C4-2B (cell line): ENCODE measurements around the gene CHST8.

Experiments used
- H3K27ac ChIP-seq: fragments of 450-650 bp; 2 replicates; pipeline ENCODE4 v1.5.1; 2017
- ZFX ChIP-seq: fragments of 450-650 bp; IDR thresholded peaks from 2 replicates; pipeline ENCODE4 v1.6.1; 2017
- TF ChIP-seq, protein P1 (sequence below): fragments of 450-650 bp; conservative IDR thresholded peaks from 2 replicates; pipeline ENCODE4 v1.5.1; 2017; ENCODE audit warnings: mild to moderate bottlenecking

The CHST8 gene, protein sequence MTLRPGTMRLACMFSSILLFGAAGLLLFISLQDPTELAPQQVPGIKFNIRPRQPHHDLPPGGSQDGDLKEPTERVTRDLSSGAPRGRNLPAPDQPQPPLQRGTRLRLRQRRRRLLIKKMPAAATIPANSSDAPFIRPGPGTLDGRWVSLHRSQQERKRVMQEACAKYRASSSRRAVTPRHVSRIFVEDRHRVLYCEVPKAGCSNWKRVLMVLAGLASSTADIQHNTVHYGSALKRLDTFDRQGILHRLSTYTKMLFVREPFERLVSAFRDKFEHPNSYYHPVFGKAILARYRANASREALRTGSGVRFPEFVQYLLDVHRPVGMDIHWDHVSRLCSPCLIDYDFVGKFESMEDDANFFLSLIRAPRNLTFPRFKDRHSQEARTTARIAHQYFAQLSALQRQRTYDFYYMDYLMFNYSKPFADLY

DNA sequence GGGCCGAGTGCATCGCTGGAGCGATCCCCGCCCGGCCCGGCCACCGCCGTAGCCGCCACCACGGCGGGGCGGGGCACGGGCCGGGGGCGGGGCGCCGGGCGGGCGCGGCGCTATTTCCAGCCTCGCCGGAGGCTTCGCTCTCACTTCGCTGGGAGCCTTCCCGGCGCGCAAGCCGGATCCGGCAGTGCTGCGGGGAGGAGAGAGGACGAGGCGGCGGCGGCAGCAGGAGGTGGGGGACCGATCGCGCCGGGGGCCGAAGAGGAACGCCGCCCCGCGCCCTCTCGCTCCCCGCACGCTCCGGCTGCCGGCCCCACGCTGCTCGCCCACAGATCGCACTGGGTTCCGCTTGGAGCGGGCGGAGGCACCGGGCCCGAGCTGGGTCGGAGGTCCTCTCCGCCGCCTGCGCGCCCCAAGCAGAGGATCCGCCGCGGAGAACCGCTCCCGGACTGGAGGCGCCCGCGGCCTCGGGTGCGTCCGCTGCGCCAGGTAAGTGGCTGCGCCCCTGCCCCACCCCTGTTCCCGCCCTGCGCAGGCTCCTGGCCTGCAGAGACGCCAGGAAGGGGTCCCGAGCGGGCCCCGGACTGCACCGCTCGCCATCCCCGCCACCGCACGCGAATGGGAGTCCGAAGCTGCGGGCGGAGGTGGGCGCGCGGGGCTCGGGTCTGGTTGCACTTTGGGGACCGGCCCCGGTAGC is at the start of gene CHST8:
TSS of gene CHST8 (plus strand) at position 143 of the 694 bp plus-strand sequence. CDS start 67,309 bp downstream, outside the sequence.
- H3K27ac ChIP-seq, result no peak within 1 kb of the TSS
- TF ChIP-seq ZFX, result no peak
- TF ChIP-seq, protein P1, sequence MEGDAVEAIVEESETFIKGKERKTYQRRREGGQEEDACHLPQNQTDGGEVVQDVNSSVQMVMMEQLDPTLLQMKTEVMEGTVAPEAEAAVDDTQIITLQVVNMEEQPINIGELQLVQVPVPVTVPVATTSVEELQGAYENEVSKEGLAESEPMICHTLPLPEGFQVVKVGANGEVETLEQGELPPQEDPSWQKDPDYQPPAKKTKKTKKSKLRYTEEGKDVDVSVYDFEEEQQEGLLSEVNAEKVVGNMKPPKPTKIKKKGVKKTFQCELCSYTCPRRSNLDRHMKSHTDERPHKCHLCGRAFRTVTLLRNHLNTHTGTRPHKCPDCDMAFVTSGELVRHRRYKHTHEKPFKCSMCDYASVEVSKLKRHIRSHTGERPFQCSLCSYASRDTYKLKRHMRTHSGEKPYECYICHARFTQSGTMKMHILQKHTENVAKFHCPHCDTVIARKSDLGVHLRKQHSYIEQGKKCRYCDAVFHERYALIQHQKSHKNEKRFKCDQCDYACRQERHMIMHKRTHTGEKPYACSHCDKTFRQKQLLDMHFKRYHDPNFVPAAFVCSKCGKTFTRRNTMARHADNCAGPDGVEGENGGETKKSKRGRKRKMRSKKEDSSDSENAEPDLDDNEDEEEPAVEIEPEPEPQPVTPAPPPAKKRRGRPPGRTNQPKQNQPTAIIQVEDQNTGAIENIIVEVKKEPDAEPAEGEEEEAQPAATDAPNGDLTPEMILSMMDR, result no peak; the same call in 1 of the 2 replicates

DNA sequence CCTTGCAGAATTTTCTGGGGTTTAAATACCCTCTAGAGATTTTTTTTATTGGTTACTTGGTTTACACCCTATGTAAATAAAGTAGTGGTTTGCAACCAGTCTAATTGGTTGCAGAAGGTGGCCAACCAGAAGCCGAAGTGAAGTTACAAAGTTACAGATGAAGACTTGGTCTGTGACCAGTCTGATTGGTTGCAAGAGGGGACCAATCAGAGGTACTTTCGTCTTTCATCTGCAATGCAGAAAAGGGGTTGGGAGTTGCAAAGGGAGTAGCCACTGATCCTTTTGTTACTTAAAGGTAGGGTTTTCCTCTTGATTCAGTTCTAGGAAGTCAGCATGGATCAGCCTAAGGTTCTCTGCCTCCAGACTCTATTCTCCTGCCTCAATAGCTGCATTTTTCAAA is 48.8 kb upstream of the CHST8 start:
- TF ChIP-seq, protein P1, result no peak
- no peak for TF ChIP-seq ZFX
- no peak overlapping the region for H3K27ac ChIP-seq

DNA sequence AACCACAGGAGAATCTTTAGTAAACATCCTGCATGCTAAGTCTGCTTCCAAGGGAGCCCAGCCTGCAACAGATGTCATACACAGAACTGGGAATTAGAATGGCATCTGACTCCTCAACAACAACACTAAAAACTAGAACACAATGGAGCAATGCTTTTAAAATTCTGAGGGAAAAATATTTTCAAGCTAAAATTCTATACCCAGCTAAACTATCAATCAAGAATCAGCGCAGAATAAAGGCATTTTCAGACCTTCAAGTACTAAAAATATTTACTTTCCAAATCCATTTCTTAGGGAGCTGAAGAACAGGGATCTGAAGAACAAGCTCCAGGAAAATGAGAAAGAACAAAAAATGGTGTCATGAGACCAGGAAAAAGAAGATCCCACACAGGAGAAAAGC is 46.9 kb upstream of the CHST8 start:
- TF ChIP-seq, protein P1, result no peak
- no peak for TF ChIP-seq ZFX
- no peak overlapping the region for H3K27ac ChIP-seq

DNA sequence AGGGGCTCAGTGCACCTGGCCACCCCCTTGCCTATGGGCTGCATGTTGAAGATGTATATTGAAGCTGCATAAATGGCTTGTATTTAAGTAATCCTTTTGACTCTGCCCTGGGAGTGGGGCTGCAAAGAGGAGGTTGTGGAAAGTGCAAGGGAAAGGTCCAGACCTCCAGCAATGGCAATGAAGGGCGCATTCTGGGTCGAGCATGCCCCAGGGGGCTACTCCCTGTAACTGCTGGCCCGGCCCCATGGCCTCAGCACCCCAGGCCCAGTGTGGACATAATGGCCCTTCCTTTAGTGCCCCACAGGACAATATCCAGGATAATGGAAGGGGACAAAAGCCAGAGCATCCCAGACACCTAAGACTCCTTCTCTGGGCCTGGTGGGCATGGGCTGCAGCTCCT is 43.1 kb upstream of the CHST8 start:
- H3K27ac ChIP-seq, result no peak overlapping the region
- no peak for TF ChIP-seq ZFX
- TF ChIP-seq, protein P1, result no peak

DNA sequence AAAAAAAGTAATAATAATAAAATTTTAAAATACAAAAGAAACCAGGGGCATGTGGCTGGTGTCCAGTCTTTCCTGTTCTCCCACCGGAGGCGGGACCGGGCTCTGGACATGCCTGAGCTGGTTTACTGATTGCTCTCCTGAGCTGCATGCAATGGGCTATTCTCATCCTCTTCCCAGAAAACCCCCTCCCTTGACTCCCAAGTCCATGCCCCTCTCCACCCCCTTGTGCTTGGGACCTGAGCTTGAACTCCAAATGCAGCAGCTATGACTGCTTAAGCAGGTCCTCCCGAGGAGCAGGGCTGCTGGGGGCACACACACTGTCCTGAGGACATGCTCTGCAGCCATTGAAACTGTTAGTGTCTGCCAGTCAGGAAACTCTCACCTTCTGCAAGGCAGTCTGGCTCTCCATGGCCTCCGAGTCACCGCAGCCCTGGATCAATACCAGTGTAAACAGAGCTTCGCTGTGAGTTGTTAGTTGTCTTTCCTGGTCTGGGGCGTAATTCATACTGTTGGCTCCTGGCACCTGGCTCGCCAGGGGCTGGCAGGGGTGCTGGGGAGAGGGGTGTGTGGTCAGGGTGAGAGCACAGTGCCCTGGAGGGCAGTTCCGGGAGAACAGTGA is 41.6 kb upstream of the CHST8 start:
- TF ChIP-seq ZFX, result no peak
- TF ChIP-seq, protein P1, result no peak

DNA sequence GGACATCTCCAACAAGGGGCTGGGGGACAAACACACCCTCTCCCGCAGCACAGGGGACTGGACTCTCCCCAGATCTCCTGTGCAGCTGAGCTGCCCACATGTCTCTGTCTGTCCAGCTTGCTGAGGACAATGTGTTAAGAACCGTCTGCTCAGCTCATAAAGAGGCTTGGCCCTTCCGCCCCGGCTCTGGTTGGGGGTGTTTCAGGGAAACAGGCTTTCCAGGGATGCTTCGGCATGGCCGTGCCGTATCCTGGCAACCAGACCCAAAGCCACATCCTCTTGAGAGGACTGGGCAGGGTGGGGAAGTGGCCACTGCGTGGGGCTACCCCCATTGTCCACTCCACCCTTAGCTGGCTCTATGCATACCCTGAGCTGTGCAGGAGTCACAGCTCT is 41.1 kb upstream of the CHST8 start:
- H3K27ac ChIP-seq, result peak overlapping the region; percentile 21
- TF ChIP-seq, protein P1, result no peak
- TF ChIP-seq ZFX, result no peak

More for the DNA sequence above, 41.6 kb upstream of the CHST8 start:
- peak overlapping the region; percentile 21 for H3K27ac ChIP-seq

DNA sequence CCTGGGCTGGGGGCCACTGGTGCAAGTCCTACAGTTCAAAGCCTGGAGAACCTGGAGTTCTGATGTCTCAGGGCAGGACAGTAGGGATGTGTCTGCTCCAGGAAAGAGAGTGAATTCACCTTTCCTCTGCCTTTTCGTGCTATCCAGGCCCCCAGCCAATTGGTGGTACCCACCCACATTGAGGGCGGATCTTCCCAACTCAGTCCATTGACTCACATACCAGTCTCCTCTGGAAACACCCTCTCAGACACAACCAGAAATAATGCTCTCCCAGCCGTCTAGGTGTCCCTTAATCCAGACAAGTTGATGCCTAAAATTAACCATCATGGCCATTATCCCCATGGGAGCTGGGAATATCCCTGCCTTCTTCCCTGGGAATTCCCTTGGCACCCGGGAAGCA is 38.8 kb upstream of the CHST8 start:
- no peak for TF ChIP-seq ZFX
- TF ChIP-seq, protein P1, result no peak

More for the DNA sequence above, 38.8 kb upstream of the CHST8 start:
- H3K27ac ChIP-seq, result no peak overlapping the region
